SH-SY5Y (cell line): ENCODE data around the gene NBEA.

ENCODE experiments used
- GATA2 ChIP-seq: IDR thresholded peaks from 2 replicates; pipeline ENCODE4 v1.6.1; 2011; ENCODE audit warnings: mild to moderate bottlenecking, low read depth, low read length
- GATA3 ChIP-seq: IDR thresholded peaks from 2 replicates; pipeline ENCODE4 v1.6.1; 2011; ENCODE audit warnings: low read depth, mild to moderate bottlenecking, low read length, moderate library complexity

NBEA gene

GRCh38 chr13:35332134-35332533 lies 390.1 kb downstream of the NBEA start:
- TF ChIP-seq GATA3 (no peak), GATA2 (no peak)

- TF ChIP-seq GATA2 (no peak), GATA3 (no peak)
Measured at GRCh38 chr13:35333157-35333556, 391.1 kb downstream of the NBEA start.

- TF ChIP-seq GATA2 = no peak
- no peak for TF ChIP-seq GATA3
Measured at GRCh38 chr13:35342440-35342839, 400.4 kb downstream of the NBEA start.

- TF ChIP-seq GATA3 (no peak), GATA2 (no peak)
Measured at GRCh38 chr13:35343417-35343816, 401.3 kb downstream of the NBEA start.

- TF ChIP-seq GATA2 (no peak), GATA3 (no peak)
Measured at GRCh38 chr13:35345992-35346391, 403.9 kb downstream of the NBEA start.

- TF ChIP-seq GATA3 = peak; percentile 69; the same call in 1 of the 2 replicates
- peak; percentile 34; the same call in 1 of the 2 replicates for TF ChIP-seq GATA2
Measured at GRCh38 chr13:35346494-35346893, 404.4 kb downstream of the NBEA start.

GRCh38 chr13:35347679-35348205 lies 405.7 kb downstream of the NBEA start:
- TF ChIP-seq GATA2 = no peak

GRCh38 chr13:35349052-35349451 lies 407.0 kb downstream of the NBEA start:
- TF ChIP-seq GATA3 (no peak), GATA2 (no peak)

- TF ChIP-seq GATA3 (no peak), GATA2 (no peak)
Measured at GRCh38 chr13:35349673-35350278, 407.7 kb downstream of the NBEA start.

GRCh38 chr13:35354285-35354684 lies 412.2 kb downstream of the NBEA start:
- TF ChIP-seq GATA2 = no peak
- TF ChIP-seq GATA3 = no peak

- TF ChIP-seq GATA3 = no peak
- TF ChIP-seq GATA2 = no peak
Measured at GRCh38 chr13:35354882-35355281, 412.8 kb downstream of the NBEA start.

- TF ChIP-seq GATA3 = no peak
- no peak for TF ChIP-seq GATA2
Measured at GRCh38 chr13:35356572-35356971, 414.5 kb downstream of the NBEA start.

- TF ChIP-seq GATA2 = no peak
- no peak for TF ChIP-seq GATA3
Measured at GRCh38 chr13:35365883-35366282, 423.8 kb downstream of the NBEA start.

- TF ChIP-seq GATA2 (no peak), GATA3 (no peak)
Measured at GRCh38 chr13:35367586-35367985, 425.5 kb downstream of the NBEA start.

- no peak for TF ChIP-seq GATA3
- TF ChIP-seq GATA2 = no peak
Measured at GRCh38 chr13:35378939-35379338, 436.9 kb downstream of the NBEA start.

- TF ChIP-seq GATA3 (no peak), GATA2 (no peak)
Measured at GRCh38 chr13:35379663-35380062, 437.6 kb downstream of the NBEA start.
